T-helper 9 cell (primary cell): ENCODE results near the gene PSG6.
"Not testable (repeated sequence)": the region's sequence is repeated elsewhere in the genome, so short reads cannot be mapped to it uniquely, and the experiment has no call there.

Experiments used
- DNase-seq: peaks from one replicate; pipeline ENCODE4 v3.0.0-alpha.2; 2020

Gene PSG6

GRCh38 chr19:42906162-42906561, 11.5 kb downstream of the PSG6 start:
- not testable (repeated sequence) for DNase-seq

DNA sequence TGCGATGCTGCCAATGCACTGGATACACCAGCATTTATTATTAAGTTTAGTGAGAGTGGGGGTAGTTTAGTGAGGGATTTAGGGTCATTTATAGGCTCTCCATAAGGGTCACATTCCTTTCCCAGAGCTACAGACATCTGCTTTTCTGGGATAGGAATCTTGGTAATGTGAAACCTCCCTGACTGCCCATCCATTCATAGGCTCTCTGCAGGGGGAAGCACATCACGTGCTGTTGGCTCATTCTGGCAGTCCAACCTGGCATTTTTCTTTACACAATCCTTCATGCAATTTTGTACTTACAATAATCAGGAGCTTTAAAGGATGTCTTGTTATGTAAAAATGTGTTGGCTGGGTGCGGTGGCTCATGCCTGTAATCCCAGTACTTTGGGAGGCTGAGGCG, 17.1 kb downstream of the PSG6 start:
- not testable (repeated sequence) for DNase-seq

GRCh38 chr19:42899674-42900073, 18.0 kb downstream of the PSG6 start:
- DNase-seq: not testable (repeated sequence)

- DNase-seq: not testable (repeated sequence)
Measured at GRCh38 chr19:42899110-42899509, 18.6 kb downstream of the PSG6 start.

- DNase-seq: not testable (repeated sequence)
Measured at GRCh38 chr19:42898656-42899055, 19.0 kb downstream of the PSG6 start.

GRCh38 chr19:42897729-42898128, 20.0 kb downstream of the PSG6 start:
- not testable (repeated sequence) for DNase-seq

GRCh38 chr19:42890446-42890845, 27.2 kb downstream of the PSG6 start:
- not testable (repeated sequence) for DNase-seq

DNA sequence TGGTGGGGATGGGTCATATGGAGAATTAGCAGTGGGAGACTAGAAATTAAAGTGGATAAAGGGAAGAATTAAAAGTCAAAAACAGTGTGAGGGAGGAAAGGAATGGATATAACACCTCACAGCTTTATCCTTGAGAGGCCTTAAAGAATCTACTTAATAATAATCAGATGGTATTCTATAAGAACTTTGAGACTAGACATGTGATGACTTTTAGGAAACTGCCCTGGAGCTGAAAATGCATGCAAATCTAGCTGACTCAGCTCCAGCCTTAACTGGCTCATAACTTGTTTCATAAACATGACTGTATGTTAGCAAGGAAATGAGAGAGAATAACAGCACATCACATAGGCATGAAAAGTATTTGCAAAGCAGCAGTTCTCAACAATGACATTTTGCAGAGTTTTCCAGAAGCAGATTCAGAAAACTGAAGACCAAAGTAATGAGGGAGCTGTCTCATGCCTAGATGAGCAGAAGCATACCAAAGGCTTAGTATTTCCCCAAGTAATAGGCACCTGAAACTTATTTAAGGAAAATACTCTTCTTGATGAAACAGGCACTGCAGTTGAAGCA, 29.7 kb downstream of the PSG6 start:
- not testable (repeated sequence) for DNase-seq

DNA sequence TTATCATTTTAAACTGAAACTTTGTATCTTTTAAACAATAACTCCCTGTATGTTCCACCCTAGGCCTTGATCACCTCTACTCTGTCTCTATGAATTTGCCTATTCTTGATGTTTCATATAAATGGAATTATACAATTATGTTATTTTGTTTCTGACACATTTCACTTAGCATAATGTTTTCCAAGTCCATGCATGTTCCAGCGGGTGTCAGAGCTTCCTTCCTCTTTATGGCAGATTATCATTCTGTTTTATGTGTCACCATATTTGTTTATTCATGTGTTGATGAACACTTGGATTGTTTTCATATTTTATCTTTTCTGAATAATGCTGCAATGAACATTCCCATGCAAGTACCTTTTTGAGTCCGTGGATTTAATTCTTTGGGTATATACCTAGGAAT, 35.0 kb downstream of the PSG6 start:
- not testable (repeated sequence) for DNase-seq

- not testable (repeated sequence) for DNase-seq
Measured at GRCh38 chr19:42882010-42882409, 35.7 kb downstream of the PSG6 start.

DNA sequence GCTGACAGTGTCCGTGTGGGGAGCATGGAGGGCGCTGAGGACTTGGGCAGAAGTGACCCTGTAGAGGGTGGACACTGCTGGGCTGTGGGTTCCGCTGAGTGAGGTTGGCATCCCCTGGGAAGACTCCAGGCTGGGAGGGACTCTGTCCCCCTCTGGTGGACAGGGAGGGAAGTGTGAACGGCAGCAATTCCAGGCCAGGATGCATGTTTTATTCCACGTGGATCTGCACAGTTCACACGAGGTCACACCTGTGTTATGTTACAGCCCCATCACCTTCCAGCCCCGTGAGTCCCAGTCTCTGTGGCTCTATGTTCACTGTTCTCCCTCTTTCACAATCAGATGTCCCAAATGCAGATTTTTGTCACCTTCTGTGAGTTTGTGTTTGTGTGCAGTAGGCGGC, 36.4 kb downstream of the PSG6 start:
- not testable (repeated sequence) for DNase-seq

DNA sequence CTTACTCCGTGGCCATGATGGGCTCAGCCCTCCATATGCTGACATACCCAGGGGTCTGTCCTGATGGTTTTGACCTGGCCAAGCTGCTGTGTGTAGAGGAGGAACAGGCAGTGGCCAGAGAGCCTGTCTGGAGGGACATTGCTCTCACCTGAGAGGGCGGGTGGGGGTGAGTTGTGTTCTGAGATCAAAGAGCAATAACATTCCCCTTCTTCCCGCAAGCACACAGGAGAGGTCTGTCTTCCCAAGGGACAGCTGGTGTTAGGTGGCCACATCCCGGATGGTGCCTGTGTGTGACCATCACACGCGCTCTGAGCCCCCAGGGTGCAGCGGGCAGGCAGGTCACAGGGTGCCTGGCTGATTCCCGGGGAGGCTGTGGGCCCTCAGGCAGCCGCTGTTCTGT, 37.1 kb downstream of the PSG6 start:
- DNase-seq: not testable (repeated sequence)

GRCh38 chr19:42879613-42880012, 38.1 kb downstream of the PSG6 start, which contains the start of gene PSG1:
PSG1 (minus strand) TSS chr19:42879713; CDS start chr19:42879581, 132 bp downstream.
- no peak for DNase-seq

DNA sequence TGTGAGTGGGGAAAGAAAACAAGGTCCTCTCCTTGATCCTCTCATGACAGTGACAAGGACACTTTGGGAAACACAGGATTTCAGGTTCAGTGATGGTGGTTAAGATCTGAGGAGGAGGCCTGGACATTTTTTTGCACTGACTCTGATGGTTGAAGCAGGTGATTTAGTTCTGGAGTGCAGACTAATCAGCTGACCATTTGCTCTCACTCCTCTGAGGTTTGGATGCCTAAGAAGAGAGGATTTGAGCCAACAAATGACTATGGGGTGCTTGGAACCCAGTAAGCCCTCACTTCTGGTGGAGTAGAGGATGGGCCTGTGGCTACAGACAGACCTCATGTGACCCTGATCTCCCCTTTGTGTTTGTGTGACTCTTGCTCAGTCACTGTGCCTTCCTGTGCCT, 41.1 kb downstream of the PSG6 start:
- not testable (repeated sequence) for DNase-seq

- DNase-seq: not testable (repeated sequence)
Measured at GRCh38 chr19:42875881-42876280, 41.8 kb downstream of the PSG6 start.

GRCh38 chr19:42874901-42875813, 42.5 kb downstream of the PSG6 start:
- DNase-seq: not testable (repeated sequence)

DNA sequence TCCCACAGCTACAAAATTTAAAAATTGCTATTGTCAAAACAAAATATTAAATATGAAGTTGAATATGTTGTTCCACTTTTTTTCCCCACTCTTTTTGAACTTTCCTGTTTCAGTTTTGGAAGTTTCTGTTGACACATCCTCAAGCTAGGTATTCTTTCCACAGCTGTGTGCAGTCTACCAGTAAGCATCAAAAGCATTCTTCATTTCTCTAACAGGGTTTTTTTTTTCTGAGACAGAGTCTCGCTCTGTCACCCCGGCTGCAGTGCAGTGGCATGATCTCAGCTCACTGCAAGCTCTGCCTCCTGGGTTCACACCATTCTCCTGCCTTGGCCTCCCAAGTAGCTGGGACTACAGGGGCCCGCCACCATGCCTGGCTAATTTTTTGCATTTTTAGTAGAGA, 43.6 kb downstream of the PSG6 start:
- not testable (repeated sequence) for DNase-seq

GRCh38 chr19:42872608-42873007, 45.1 kb downstream of the PSG6 start:
- no peak for DNase-seq

- no peak for DNase-seq
Measured at GRCh38 chr19:42857544-42857867, 60.2 kb downstream of the PSG6 start.

DNA sequence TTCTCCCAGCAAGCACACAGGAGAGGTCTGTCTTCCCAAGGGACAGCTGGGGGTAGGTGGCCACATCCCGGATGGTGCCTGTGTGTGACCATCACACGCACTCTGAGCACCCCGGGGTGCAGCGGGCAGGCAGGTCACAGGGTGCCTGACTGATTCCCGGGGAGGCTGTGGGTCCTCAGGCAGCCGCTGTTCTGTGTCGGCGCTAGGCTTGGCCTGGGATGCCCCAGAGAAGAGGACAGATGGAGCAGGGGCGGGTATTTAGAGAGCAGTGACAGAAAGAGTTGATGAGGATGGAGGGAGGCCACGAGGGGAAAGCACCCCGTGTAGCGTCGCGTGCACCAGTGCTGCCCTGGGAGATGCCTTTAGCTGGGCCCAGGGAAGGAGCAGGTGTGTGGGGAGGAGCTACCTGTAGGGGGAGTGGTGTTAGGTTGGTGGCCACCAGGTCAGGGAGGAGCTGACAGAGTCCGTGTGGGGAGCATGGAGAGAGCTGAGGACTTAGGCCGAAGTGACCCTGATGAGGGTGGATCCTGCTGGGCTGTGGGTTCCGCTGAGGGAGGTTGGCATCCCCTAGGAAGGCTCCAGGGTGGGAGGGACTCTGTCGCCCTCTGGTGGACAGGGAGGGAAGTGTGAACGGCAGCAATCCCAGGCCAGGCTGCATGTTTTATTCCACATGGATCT, 60.7 kb downstream of the PSG6 start:
- peak; percentile 3 for DNase-seq

DNA sequence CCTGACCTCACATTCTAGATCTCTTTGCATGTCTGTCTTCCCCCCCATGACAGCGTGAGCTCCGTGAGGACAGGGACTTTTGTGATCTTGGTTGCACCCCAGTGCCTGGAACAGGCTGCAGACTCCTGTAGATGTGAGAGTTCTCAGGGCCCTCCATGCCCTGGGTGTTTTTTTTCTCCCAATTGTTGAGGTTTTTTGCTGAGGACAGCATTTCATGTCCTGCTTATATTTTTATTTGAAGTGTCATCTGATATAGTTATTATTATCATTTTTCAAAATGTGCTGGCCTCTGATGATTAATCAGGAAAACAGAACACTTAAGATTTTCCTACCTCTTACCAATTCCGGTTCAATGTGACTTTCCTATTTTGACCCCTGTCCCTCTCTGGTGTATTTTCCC, 62.9 kb downstream of the PSG6 start:
- DNase-seq: not testable (repeated sequence)

- DNase-seq: not testable (repeated sequence)
Measured at GRCh38 chr19:42853231-42853630, 64.5 kb downstream of the PSG6 start.

DNA sequence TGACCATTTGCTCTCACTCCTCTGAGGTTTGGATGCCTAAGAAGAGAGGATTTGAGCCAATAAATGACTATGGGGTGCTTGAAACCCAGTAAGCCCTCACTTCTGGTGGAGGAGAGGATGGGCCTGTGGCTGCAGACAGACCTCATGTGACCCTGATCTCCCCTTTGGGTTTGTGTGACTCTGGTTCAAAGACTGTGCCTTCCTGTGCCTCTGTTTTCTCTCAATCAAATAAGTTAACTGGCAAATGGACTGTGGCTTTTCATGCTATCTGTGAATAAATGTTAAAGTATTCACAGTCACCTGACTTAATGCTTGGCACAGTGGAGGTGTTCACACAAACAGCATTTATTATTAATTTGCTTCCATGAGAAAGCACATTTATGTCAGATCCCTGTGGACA, 64.9 kb downstream of the PSG6 start:
- DNase-seq: not testable (repeated sequence)
